Kidney epithelial cell (primary cell): Measurements from ENCODE around the gene KDM2A. TPM values are rescaled to one million over a fixed set of nuclear protein-coding genes. Genes with fewer than 3 reads are reported as not detected.
A peak's percentile ranks its signal among the peaks of the same experiment; 100 is the strongest.

Experiments used
- DNase-seq: peaks from one replicate; pipeline ENCODE4 v3.0.0-alpha.2; 2010; ENCODE audit warnings: low read depth
- H3K27me3 ChIP-seq: 2 replicates; pipeline ENCODE4 v1.6.0; 2011; ENCODE audit warnings: low read length; ENCODE audit not compliant: control insufficient read depth, insufficient read depth
- H3K36me3 ChIP-seq: 2 replicates; pipeline ENCODE4 v1.5.1; 2011; ENCODE audit warnings: low read length; ENCODE audit not compliant: control insufficient read depth, insufficient read depth
- H3K4me3 ChIP-seq: 2 replicates; pipeline ENCODE4 v1.5.1; 2011; ENCODE audit warnings: low read depth, mild to moderate bottlenecking, control low read depth, low read length
- total RNA-seq: library from RNA; depleted of rRNA; stranded (reverse); fragments of >200 nt; gene quantifications from 2 replicates; pipeline ENCODE4 v1.2.3, GENCODE V29; 2015
- TF ChIP-seq, protein P1 (sequence below): IDR thresholded peaks from 2 replicates; pipeline ENCODE4 v1.5.1; 2011; ENCODE audit warnings: mild to moderate bottlenecking, moderate library complexity, low read length, control low read depth, inconsistent platforms; ENCODE audit not compliant: insufficient read depth, poor library complexity, severe bottlenecking

The KDM2A gene
- total RNA-seq, 1 donor from 2014 or later = 36.2 TPM

GRCh38 chr11:67285541-67286498, 166.8 kb downstream of the KDM2A start:
- DNase-seq = no peak
- TF ChIP-seq, protein P1, sequence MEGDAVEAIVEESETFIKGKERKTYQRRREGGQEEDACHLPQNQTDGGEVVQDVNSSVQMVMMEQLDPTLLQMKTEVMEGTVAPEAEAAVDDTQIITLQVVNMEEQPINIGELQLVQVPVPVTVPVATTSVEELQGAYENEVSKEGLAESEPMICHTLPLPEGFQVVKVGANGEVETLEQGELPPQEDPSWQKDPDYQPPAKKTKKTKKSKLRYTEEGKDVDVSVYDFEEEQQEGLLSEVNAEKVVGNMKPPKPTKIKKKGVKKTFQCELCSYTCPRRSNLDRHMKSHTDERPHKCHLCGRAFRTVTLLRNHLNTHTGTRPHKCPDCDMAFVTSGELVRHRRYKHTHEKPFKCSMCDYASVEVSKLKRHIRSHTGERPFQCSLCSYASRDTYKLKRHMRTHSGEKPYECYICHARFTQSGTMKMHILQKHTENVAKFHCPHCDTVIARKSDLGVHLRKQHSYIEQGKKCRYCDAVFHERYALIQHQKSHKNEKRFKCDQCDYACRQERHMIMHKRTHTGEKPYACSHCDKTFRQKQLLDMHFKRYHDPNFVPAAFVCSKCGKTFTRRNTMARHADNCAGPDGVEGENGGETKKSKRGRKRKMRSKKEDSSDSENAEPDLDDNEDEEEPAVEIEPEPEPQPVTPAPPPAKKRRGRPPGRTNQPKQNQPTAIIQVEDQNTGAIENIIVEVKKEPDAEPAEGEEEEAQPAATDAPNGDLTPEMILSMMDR = no peak
- Histone ChIP-seq H3K4me3 (no peak overlapping the region), H3K27me3 (no peaks in the 10 kb centered on the region), H3K36me3 (peaks cover 1% of the 10 kb centered on the region)

DNA sequence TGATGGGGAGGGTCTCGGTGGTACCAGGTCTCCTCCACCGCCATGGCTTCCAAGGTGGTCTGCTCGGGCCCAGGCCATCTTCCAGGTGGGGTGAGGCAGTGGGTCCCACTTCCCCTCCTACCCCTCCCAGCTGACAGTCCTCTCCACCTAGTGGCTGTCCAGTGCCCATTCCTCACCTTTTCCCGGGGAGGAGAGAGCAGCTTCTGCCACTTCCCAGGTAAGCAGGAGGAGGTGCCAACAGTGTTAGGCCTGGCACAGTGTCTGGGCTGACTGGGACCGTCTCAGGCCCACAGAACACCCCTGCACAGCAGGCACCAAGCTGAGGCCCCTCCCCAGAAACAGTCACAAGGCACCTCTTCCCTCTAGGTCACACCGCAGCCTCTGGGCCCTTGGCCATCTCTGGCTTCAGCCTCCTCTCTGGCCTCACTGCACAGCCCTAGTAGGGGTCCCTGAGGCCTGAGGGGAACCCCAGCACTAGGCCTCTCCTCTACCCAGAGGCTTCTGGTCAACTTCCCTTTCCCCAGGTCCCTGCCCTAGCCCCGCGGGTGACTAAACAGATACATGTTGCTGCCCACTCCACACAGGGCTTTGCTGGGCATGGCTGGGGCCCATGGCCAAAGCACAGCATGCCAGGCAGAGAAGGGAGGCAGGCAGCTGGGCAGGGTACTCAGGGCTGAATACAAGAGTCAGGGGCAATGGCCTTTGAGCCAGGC, 167.7 kb downstream of the KDM2A start:
- H3K4me3 ChIP-seq = no peak overlapping the region
- TF ChIP-seq, protein P1 = no peak
- peaks cover 1% of the 10 kb centered on the region for H3K36me3 ChIP-seq
- no peak for DNase-seq
- no peaks in the 10 kb centered on the region for H3K27me3 ChIP-seq

DNA sequence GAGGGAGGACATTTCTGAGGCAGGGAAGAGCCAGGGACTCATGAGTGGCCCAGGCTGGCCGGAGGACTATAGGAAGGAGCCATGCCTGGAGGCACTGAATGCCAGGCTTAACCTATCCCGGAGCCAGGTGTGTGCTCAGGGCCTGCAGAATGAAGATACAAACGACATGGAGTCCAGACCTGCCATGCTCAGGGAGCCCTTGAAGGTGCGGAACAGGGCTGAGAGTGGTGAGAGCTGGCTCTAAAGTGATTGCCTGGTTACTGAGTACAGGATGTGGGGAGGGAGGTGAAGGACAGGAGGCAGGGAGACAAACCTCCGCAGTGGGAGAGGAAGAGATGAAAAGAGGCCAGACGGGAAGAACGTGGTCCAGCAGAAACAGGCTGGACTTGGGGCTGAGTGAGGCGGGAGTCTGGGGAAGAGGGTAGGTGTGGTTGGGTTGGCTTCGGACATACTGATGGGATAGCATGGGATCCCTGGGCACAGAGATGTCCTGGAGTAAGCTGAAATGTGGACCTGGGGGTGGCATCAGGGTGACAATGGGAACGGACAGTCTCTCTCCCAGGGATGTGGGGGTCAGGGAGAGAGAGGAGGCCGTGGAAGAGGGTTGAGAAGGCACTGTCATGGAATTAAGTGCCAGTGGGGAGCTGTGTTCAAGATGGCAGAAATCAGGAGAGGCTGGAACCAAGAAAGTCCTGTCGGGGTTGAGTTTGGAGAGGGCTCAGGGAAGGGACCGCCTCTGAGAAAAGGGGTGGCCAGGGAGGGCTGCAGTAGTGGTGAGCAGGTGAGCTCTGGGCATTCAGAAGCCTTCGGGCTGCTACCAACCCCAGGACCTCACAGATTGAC, 168.5 kb downstream of the KDM2A start:
- H3K4me3 ChIP-seq = no peak overlapping the region
- TF ChIP-seq, protein P1 = no peak
- no peak for DNase-seq
- H3K27me3 ChIP-seq = no peaks in the 10 kb centered on the region
- H3K36me3 ChIP-seq = peaks cover 2% of the 10 kb centered on the region

DNA sequence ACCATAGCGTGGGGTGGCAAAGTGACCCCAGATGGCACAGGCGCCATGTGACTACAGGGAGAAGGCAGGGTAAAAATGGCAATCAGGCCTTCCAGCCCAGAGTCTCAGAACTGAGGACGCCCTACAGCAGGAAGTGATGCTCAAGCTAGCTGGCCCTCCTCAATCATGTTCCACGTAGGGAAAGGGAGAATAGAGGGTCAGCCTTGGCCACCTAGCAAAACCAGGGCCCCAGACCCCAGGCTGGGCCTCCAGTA, 169.1 kb downstream of the KDM2A start:
- Histone ChIP-seq H3K4me3 (no peak overlapping the region), H3K36me3 (peaks cover 2% of the 10 kb centered on the region), H3K27me3 (no peaks in the 10 kb centered on the region)
- no peak for DNase-seq
- TF ChIP-seq, protein P1 = no peak

- Histone ChIP-seq H3K36me3 (peaks cover 2% of the 10 kb centered on the region), H3K4me3 (peak overlapping the region; percentile 80), H3K27me3 (no peaks in the 10 kb centered on the region)
- no peak for DNase-seq
- TF ChIP-seq, protein P1 = no peak
Measured at GRCh38 chr11:67288452-67289225, 169.6 kb downstream of the KDM2A start.
